ENCODE measurements around the gene CTSZ.
A peak's percentile ranks its signal among the peaks of the same experiment; 100 is the strongest.

Gene CTSZ

DNA sequence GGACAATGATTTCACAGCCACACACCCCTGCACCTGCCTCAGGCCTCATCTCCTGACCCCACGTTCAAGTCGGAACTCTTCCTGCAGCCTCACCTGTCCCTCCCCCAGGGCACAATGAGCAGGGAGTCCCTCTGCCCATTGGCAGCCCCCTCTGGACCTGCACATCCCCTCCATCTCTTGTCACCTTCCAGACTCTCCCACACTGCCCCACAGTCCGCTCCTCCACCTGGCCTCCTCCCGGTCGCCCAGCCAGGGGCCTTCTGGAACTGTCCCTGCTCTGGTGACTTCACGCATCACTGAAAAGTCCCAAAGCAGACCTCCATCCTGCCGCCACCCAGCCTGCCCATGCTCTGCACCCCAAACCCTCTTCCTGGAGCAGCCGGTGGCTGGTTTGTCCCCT is 4.7 kb downstream of the CTSZ start:
- H3K27ac ChIP-seq: no peak overlapping the region

DNA sequence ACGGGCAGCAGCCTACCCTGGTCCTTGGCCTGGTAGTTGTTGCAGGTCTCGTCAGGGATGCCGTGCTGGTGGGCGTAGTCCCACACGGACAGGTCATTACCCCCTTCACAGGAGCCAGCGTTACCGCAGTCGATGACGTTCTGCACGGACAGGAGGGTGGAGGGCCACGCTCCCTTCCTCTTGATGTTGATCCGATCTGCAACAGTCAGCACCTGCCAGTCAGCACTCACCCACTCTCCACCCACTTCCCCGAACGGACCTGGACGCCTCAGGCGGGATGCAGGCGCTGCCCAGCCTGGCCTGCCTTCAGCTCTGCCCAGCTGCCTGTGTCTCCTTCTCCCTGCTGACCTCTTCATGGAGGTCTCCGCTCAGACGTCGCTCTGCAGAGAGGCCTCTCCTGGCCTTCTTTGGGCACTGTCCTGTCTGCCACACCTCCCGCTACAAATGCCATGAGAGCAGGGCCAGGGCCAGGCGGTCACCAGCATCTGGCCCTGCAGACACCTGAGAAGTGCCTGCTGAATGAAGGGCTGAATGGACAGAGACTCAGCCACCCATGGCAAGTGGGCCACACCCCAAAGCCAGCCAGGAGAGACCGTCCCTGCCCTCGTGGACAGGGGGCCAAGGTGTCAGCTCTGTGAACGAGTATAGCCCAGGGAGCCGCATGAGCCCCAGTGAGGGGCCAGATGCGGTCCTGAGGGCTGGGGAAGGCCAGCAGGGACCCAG is 5.4 kb downstream of the CTSZ start:
- no peak overlapping the region for H3K27ac ChIP-seq
- TF ChIP-seq ZFX (IDR thresholded peaks at IDR 0.05; ENCODE audit: borderline replicate concordance): no peak
- TF ChIP-seq, protein P1, sequence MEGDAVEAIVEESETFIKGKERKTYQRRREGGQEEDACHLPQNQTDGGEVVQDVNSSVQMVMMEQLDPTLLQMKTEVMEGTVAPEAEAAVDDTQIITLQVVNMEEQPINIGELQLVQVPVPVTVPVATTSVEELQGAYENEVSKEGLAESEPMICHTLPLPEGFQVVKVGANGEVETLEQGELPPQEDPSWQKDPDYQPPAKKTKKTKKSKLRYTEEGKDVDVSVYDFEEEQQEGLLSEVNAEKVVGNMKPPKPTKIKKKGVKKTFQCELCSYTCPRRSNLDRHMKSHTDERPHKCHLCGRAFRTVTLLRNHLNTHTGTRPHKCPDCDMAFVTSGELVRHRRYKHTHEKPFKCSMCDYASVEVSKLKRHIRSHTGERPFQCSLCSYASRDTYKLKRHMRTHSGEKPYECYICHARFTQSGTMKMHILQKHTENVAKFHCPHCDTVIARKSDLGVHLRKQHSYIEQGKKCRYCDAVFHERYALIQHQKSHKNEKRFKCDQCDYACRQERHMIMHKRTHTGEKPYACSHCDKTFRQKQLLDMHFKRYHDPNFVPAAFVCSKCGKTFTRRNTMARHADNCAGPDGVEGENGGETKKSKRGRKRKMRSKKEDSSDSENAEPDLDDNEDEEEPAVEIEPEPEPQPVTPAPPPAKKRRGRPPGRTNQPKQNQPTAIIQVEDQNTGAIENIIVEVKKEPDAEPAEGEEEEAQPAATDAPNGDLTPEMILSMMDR (IDR thresholded peaks at IDR 0.05): no peak

More for the DNA sequence above, 4.7 kb downstream of the CTSZ start:
- no peak for TF ChIP-seq ZFX (IDR thresholded peaks at IDR 0.05; ENCODE audit: borderline replicate concordance)
- TF ChIP-seq, protein P1 (IDR thresholded peaks at IDR 0.05): no peak

DNA sequence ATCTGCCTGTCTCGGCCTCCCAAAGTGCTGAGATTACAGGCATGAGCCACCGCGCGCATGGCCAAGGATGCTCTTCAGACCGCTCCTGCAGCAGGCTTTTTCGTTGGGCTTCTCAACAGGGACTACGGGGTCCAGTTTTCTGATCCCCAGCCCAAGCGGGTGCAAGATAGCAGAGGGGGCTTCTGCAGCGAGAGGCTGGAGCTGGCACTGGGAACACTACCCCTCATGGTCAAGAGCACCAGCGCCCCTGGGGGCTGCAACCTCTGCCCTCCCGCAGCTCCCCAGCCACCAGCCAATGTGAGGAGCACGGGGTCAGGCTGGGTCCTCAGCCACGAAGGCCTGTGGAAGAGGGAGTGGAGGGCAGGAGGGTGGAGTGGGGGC is 6.0 kb downstream of the CTSZ start:
- TF ChIP-seq, protein P1 (IDR thresholded peaks at IDR 0.05): no peak
- TF ChIP-seq ZFX (IDR thresholded peaks at IDR 0.05; ENCODE audit: borderline replicate concordance): no peak
- no peak overlapping the region for H3K27ac ChIP-seq

DNA sequence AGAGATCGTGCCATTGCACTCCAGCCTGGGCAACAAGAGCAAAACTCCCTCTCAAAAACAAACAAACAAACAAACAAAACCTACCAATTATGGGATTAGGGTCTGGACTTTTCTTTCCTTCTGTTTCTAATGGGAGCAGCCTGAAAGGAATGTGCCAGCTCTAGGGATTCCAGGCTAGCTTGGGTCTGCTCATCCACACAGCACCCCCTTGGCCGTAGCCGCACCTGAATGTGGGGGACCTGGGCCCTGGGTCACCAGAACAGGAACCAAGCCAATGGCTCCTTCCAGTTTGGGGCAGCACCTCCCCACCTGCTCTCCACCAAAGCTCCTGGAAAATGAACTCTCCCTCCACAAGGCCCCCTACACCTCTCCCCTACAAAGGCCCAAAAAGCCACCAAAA is 6.7 kb downstream of the CTSZ start:
- no peak for TF ChIP-seq ZFX (IDR thresholded peaks at IDR 0.05; ENCODE audit: borderline replicate concordance)
- TF ChIP-seq, protein P1 (IDR thresholded peaks at IDR 0.05): no peak
- no peak overlapping the region for H3K27ac ChIP-seq

DNA sequence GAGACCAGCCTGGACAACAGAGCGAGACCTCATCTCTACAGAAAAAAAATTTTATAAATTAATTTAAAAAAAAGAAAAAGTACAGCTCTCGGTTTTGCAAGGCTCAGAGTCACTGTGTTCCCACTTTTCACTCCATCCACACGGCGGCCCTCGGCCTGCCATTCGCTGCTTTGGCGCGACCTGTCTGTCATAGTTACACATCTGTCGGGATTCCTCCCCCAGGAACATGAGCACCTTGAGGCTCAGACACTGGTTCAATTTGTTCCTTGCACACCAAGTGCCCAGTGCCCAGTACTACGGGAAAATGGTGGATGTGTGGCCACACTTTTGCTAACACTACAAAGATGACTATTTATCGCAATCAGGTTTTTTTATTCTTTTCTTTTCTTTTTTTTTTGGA is 8.4 kb downstream of the CTSZ start:
- no peak overlapping the region for H3K27ac ChIP-seq

DNA sequence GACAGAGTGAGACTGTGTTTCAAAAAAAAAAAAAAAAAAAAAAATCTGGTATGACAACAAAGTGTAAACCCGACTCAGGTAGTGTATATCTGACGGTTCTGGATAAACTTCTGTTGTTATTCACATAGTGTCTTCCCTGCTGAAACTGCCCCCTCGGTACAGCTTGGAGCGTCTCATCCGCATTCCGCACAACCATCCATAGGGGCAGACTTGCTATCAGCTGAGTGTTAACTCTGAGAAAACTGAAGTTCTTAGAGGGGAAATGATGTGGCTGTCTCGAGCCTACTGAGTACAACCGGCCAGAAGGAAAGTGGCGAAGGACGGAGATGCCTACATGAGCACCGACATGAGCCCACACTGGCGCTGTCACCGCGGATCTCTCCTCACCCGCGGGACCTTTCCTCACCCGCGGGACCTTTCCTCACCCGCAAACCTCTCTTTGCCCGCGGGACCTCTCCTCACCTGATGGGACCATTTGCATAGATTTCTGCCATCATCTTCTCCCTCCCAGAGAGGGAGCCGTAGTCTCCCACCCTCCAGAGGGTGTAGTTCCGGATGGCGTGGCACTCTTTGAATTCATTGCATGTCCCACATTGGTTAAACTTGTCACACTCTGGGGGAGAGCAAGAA is 9.8 kb downstream of the CTSZ start:
- no peak for TF ChIP-seq ZFX (IDR thresholded peaks at IDR 0.05; ENCODE audit: borderline replicate concordance)
- TF ChIP-seq, protein P1 (IDR thresholded peaks at IDR 0.05): no peak
- no peak overlapping the region; the same call in 1 of the 2 replicates for H3K27ac ChIP-seq

More for the DNA sequence above, 8.4 kb downstream of the CTSZ start:
- TF ChIP-seq, protein P1 (IDR thresholded peaks at IDR 0.05): no peak
- no peak for TF ChIP-seq ZFX (IDR thresholded peaks at IDR 0.05; ENCODE audit: borderline replicate concordance)

DNA sequence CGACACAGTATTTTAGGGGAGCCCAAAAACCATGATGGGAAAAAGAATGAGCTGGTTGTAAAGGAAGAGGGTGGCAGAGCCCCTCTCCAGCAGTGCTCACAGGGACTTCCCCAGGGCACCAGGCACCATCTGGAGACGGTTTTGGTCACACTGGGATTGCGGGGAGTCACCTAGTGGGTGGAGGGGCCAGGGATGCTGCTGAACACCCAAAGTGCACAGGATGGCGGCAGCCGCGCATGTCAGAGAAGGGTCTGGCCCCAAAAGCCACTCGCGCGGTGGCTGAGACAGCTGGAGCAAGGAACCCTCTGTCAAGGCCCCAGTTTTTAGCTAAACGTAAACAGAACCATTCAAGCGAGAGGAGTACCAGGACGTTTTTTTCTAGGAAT is 10.8 kb downstream of the CTSZ start:
- TF ChIP-seq ZFX (IDR thresholded peaks at IDR 0.05; ENCODE audit: borderline replicate concordance): no peak
- TF ChIP-seq, protein P1 (IDR thresholded peaks at IDR 0.05): no peak
- peak overlapping the region; percentile 58 for H3K27ac ChIP-seq
